ENCODE data around the gene RERE.
A peak's percentile ranks its signal among the peaks of the same experiment; 100 is the strongest.

The RERE gene

GRCh38 chr1:8355439-8356255, 461.8 kb downstream of the RERE start:
- no peak for DNase-seq

- DNase-seq = no peak
Measured at GRCh38 chr1:8354038-8354437, 463.4 kb downstream of the RERE start.

- no peak for DNase-seq
Measured at GRCh38 chr1:8352886-8353785, 464.3 kb downstream of the RERE start.

GRCh38 chr1:8352471-8352845, 465.0 kb downstream of the RERE start:
- DNase-seq = no peak

GRCh38 chr1:8351693-8352470, 465.6 kb downstream of the RERE start:
- no peak for DNase-seq

GRCh38 chr1:8350914-8351684, 466.3 kb downstream of the RERE start:
- no peak for DNase-seq

- no peak for DNase-seq
Measured at GRCh38 chr1:8349961-8350360, 467.5 kb downstream of the RERE start.

- no peak for DNase-seq
Measured at GRCh38 chr1:8349473-8349865, 468.0 kb downstream of the RERE start.

GRCh38 chr1:8348777-8349472, 468.5 kb downstream of the RERE start:
- peak; percentile 60 for DNase-seq

- DNase-seq = no peak
Measured at GRCh38 chr1:8348047-8348776, 469.2 kb downstream of the RERE start.

- DNase-seq = no peak
Measured at GRCh38 chr1:8347635-8348034, 469.8 kb downstream of the RERE start.

GRCh38 chr1:8345621-8346415, 471.6 kb downstream of the RERE start:
- DNase-seq = no peak

- no peak for DNase-seq
Measured at GRCh38 chr1:8344893-8345507, 472.4 kb downstream of the RERE start.

- no peak for DNase-seq
Measured at GRCh38 chr1:8343464-8344001, 473.9 kb downstream of the RERE start.

- no peak for DNase-seq
Measured at GRCh38 chr1:8343044-8343443, 474.4 kb downstream of the RERE start.

- DNase-seq = no peak
Measured at GRCh38 chr1:8342325-8342724, 475.1 kb downstream of the RERE start.

GRCh38 chr1:8340448-8340847, 477.0 kb downstream of the RERE start:
- DNase-seq = no peak

- DNase-seq = no peak
Measured at GRCh38 chr1:8339203-8339600, 478.2 kb downstream of the RERE start.

- DNase-seq = no peak
Measured at GRCh38 chr1:8338526-8339202, 478.8 kb downstream of the RERE start.

Measured in effector CD8-positive, alpha-beta T cell (primary cell).